Stimulated activated naive CD8-positive, alpha-beta T cell treated with anti-CD3 and anti-CD28 coated beads, Interleukin-15, Interleukin-2, amounts not matched to agents 100 U/mL and 50 U/mL, for 24 hours (primary cell): ENCODE data around the gene NAP1L5.

ENCODE experiments used
- ATAC-seq: fragments of 150-1000 bp; cut with Tn5 transposase; one replicate; pipeline ENCODE4 v1.10.0; 2021
- DNase-seq: peaks from one replicate; pipeline ENCODE4 v3.0.0; 2021

NAP1L5 gene

GRCh38 chr4:88697588-88698329 is at the start of gene NAP1L5:
Gene NAP1L5 (minus strand): TSS chr4:88697829. CDS start chr4:88697754, 75 bp downstream.
- peak; percentile 73 for DNase-seq
- peak; percentile 92 for ATAC-seq

DNA sequence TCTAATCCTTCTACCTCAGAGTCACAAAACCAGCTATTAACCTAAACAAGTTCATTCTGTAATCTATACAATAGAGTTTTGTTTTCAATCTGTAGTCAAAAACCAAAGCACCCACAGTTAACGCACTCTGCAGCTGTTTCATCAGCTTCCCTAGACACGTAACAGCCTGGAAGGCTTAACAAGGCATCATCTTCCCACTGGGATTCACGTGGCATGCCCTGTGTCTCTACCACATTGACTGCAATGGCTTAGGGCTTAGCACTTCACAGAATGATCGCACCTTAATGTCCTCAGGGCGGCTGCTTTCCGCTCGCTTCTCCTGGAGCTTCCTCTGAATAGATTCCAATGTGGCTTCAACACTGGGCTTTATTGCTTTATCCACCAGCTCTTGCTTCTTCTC is 49.7 kb upstream of the NAP1L5 start:
- ATAC-seq: no peak
- DNase-seq: no peak

- ATAC-seq: no peak
Measured at GRCh38 chr4:88746206-88746605, 48.6 kb upstream of the NAP1L5 start.

GRCh38 chr4:88745581-88746163 is 48.0 kb upstream of the NAP1L5 start:
- ATAC-seq (no peak), DNase-seq (no peak)

More at GRCh38 chr4:88746206-88746605, 48.6 kb upstream of the NAP1L5 start:
- DNase-seq: no peak

GRCh38 chr4:88745175-88745574 is 47.5 kb upstream of the NAP1L5 start:
- no peak for ATAC-seq
- DNase-seq: no peak

DNA sequence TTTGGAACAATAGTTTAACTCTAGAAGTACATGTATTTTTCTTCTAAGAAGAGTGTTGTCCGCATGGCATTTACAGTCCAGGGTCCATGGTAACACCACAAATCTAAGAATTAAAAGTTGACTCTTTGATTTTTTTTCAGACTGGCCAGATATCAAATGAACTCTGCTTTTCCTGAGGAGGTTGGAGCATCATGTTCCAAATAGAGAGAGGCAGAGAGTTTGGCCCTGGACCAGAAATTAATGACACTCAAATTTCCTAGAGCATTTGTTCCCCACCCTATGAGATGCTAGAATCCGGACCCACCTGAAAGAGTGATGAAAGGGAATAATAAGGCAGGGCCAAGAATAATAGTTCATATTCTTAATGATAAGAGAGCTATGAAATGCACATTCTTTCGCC is 47.0 kb upstream of the NAP1L5 start:
- ATAC-seq (no peak), DNase-seq (no peak)

GRCh38 chr4:88743696-88744095 is 46.1 kb upstream of the NAP1L5 start:
- no peak for DNase-seq
- no peak for ATAC-seq

- no peak for DNase-seq
- no peak for ATAC-seq
Measured at GRCh38 chr4:88742561-88742960, 44.9 kb upstream of the NAP1L5 start.

DNA sequence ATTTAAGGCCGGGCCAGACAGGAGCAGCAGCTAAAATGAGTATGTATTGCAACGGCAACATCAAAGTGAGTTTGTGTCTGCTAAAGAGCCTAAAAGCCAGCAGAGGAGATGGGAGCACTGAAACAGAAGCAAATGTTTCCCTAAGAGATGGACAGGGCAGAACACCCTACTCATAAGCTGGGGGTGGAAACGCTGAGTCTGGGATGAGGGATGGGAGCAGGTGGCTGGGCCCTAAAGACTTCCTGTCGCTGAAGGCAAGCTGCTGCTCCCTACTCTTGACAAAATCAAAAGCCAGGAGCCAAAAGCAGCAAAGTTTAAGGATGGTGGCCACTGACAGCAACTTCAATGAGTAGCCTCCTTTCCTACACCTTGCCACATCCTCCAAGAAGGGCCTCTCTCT is 40.6 kb upstream of the NAP1L5 start:
- ATAC-seq: no peak

GRCh38 chr4:88737307-88737941 is 39.8 kb upstream of the NAP1L5 start:
- DNase-seq: peak; percentile 12

More for the DNA sequence above, 40.6 kb upstream of the NAP1L5 start:
- no peak for DNase-seq

GRCh38 chr4:88736264-88736663 is 38.6 kb upstream of the NAP1L5 start:
- DNase-seq (no peak), ATAC-seq (no peak)

More at GRCh38 chr4:88737307-88737941, 39.8 kb upstream of the NAP1L5 start:
- ATAC-seq: peak; percentile 59

- DNase-seq: no peak
- ATAC-seq: no peak
Measured at GRCh38 chr4:88735564-88735963, 37.9 kb upstream of the NAP1L5 start.

DNA sequence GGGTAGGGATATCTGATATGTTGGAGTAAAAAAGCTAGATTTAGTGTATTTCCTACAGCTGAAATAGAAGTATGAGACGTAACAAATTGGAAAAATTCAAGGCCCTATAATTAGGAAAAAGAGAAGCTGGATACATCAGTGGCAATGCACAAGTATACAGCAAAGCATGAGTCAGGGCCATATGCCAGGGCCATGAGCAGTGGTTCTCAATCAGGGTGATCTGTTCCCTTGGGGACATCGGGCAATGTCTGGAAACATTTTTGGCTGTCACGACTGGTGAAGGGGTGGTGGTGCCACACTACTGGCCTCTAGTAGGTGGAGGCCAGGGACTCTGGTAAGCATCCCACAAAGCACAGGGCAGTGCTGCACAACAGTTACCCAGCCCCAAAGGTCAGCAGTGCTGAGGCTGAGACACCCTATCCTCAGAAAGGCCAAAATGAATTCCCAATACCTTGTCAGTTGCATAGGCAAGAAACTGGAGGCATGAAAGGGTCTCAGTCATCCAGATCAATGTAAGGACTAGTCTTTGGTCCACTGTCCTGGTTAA is 36.8 kb upstream of the NAP1L5 start:
- no peak for DNase-seq
- no peak for ATAC-seq

DNA sequence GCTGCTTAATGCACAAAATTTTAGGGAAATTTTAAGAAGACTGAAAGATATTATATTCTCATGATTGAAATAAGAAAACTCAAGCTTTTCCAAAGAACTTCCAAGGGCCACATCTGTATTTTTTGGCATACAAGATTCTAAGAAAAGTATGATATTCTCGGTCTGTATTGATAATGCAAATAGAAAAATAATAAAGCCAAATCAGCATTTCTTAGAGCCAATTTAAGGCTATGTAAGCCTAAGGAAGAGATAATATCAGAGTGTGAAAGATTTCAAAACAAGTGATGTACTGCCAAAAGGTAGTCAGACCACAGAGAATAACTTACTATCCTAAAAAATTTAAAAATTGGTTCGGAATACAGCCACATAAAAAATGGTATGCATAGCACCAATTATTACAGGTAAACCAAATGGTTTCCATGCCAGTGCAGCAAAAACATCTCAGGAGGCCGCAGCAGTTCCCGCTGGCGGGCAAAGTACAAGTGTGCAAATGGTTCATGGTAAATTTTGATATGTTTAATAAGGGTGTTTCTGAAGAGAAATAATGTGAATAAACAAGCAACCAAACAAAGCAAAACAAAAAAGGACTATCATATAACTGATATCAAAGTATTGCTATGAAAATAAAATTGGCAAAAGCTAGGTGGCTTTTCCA is 35.2 kb upstream of the NAP1L5 start:
- DNase-seq (no peak), ATAC-seq (no peak)

DNA sequence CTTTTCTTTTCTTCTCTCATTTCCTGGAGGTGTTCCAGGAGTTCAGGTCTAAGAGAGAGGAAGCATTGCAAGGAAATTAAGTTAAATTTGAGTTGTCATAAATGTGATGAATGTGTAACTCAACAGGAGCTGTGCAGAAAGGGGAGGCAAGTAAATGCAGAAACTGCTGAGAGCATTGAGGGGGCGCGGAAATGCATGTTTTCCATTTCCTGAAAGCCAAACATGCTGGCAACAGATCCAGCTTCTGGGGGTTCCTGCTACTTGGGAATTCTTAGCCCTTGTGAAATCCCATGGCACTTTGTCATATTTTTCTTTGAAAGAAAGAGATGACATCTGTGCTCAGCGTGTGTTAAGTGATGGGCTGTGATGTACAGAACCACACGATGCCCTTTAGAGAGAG is 33.8 kb upstream of the NAP1L5 start:
- no peak for ATAC-seq
- DNase-seq: no peak

GRCh38 chr4:88730811-88731210 is 33.2 kb upstream of the NAP1L5 start:
- DNase-seq (no peak), ATAC-seq (no peak)

DNA sequence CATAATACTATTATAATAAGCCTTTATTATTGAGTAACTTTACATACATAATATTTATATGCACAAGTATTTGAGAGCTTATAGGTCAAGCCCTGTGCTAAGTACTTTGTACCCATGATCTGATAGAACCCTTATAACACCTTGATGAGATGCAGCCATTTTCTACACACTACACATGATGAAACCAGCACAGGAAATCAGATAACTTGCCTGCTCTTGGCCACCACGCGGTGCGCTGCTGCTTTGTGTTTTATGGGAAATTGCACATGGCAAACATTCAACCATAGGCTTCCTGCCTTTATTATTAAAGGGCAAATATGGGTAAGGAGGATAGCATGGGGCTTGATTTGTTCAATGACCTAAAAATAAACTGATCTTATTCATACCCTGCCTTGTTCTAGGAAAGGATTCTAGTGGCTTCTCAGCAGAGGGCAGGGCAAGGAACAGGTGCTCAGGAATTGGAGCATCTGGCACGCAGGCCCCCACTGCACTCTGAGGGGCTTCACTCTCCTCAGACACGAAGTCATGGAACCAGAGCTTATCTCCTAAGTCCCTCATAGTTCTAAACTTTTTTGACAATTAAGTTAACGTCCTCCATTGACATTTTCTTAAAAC is 31.6 kb upstream of the NAP1L5 start:
- ATAC-seq: no peak
- DNase-seq: no peak

DNA sequence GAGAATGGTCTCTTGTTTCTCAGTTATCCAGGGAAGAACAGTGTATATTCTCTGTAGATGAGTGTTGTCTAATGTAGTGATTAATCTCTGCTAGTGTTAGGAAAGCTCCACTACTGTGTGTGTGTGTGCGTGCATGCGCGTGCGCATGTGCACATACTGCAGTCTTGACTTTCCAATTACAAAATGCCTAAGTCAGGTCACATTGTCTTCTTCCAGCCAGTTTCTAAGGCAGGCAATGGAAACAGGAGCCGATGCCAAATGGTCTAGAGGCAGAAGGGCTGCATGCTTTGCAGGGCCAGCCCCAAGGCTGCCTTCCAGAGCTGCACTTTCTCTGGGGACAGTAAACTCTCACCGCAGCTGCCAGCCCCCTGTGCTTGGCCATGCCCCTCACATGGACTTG is 30.5 kb upstream of the NAP1L5 start:
- DNase-seq: no peak
- ATAC-seq: no peak

GRCh38 chr4:88725986-88726385 is 28.4 kb upstream of the NAP1L5 start:
- DNase-seq: no peak
- no peak for ATAC-seq

- no peak for ATAC-seq
- no peak for DNase-seq
Measured at GRCh38 chr4:88725143-88725542, 27.5 kb upstream of the NAP1L5 start.

GRCh38 chr4:88724406-88724805 is 26.8 kb upstream of the NAP1L5 start:
- ATAC-seq (no peak), DNase-seq (no peak)

GRCh38 chr4:88722828-88723227 is 25.2 kb upstream of the NAP1L5 start:
- DNase-seq (no peak), ATAC-seq (no peak)
